Body of pancreas (tissue), 4 donors: ENCODE data around the gene MRPL28. TPM values are rescaled to one million over a fixed set of nuclear protein-coding genes. Genes with fewer than 3 reads are reported as not detected.
"Not testable (repeated sequence)": the region's sequence is repeated elsewhere in the genome, so short reads cannot be mapped to it uniquely, and the experiment has no call there.

ENCODE experiments used
- ATAC-seq: fragments of 150-250 bp; one replicate; pipeline ENCODE4 v1.9.1; 2016
- DNase-seq, 4 donors: peaks; one replicate each; pipeline ENCODE4 v3.0.0-alpha.2; 2019
- H3K27ac ChIP-seq, 4 donors: fragments of 200-600 bp; sonication (generic); 1 replicate in 3 of 4; 2 replicates in 1 of 4; pipeline versions ENCODE4 v1.5.1 to v1.6.1; 2016 to 2019; ENCODE audit warnings: mild to moderate bottlenecking in 1 of 4, mixed read lengths in 1 of 4, moderate library complexity in 1 of 4
- H3K27me3 ChIP-seq, 2 donors: fragments of 200-600 bp; sonication (generic); one replicate each; pipeline ENCODE4 v1.6.0; 2016; ENCODE audit warnings: mild to moderate bottlenecking in 1 of 2
- H3K36me3 ChIP-seq, 2 donors: fragments of 200-600 bp; sonication (generic); replicated peaks in 1 of 2; 2 replicates each; pipeline ENCODE4 v1.5.1; 2016; ENCODE audit warnings: low read depth in 2 of 2; ENCODE audit not compliant: insufficient read depth in 1 of 2
- H3K4me1 ChIP-seq: fragments of 200-600 bp; sonication (generic); one replicate; pipeline ENCODE4 v1.6.0; 2016
- H3K4me3 ChIP-seq, 2 donors: fragments of 200-600 bp; sonication (generic); 1 replicate in 1 of 2; 2 replicates in 1 of 2; pipeline ENCODE4 v1.5.1; 2016 to 2019
- H3K9me3 ChIP-seq, 3 donors: fragments of 200-600 bp; sonication (generic); 1 replicate in 2 of 3; 2 replicates in 1 of 3; pipeline ENCODE4 v1.5.1; 2016
- CTCF ChIP-seq, 7 experiments: fragments of 450-650 bp in 4 of 7; fragments of 200-600 bp in 3 of 7; sonication (generic) in 3 of 7; IDR thresholded peaks; one replicate each; pipeline ENCODE4 v1.5.1; 2016 to 2019; ENCODE audit warnings: antibody characterized with exemption in 7 of 7
- POLR2A ChIP-seq, 3 donors: fragments of 450-650 bp; IDR thresholded peaks; one replicate each; pipeline ENCODE4 v1.6.1; 2016; ENCODE audit warnings: antibody characterized with exemption in 3 of 3, mild to moderate bottlenecking in 2 of 3
- WGBS, 2 donors: methylation state at CpG; one replicate each; pipeline ENCODE4 v1.1.5; 2017; 5-methylcytosine and 5-hydroxymethylcytosine counted together
- intact Hi-C: fragments of 100-400 bp; cut with DNase I; formaldehyde crosslinking; loops from one replicate; pipeline ENCODE4 v1.15.1; 2023
- total RNA-seq, 2 donors: library from RNA; depleted of rRNA; stranded (reverse); fragments of >200 nt; gene quantifications; one replicate each; pipeline ENCODE4 v1.1.0, GENCODE V29; 2016

Gene MRPL28
- total RNA-seq, 2 donors from 2014 or later, result 22.1 to 31.0 TPM

- Histone ChIP-seq H3K4me1 (peaks cover 14% of the 10 kb centered on the region), H3K27me3 (no peaks in the 10 kb centered on the region), H3K27ac (peak within 1 kb of the TSS; percentile 39 to 71 (median 62)), H3K36me3 (no peaks in the 10 kb centered on the region), H3K4me3 (peak within 1 kb of the TSS in 1 of 2 donors; percentile 53), H3K9me3 (no peaks in the 10 kb centered on the region)
- intact Hi-C loops, result no loop called here
- peak in 5 of 7 experiments; percentile 20 to 84 (median 74) for TF ChIP-seq CTCF (IDR thresholded peaks at IDR 0.05)
- TF ChIP-seq POLR2A (IDR thresholded peaks at IDR 0.05), result peak; percentile 36 to 67 (median 66)
- WGBS, 2 donors, result 2 to 3% methylated on average over 24 to 44 of the region's 113 CpGs
- peak; percentile 89 for ATAC-seq
- DNase-seq, result peak; percentile 100
Measured at GRCh38 chr16:352547-353403, 17.6 kb downstream of the MRPL28 start, which contains the start of gene AXIN1. TSS of gene AXIN1 (minus strand) at chr16:352723. CDS start at chr16:347025, 5,698 bp downstream.

GRCh38 chr16:351804-352520 lies 18.4 kb downstream of the MRPL28 start:
- peaks cover 14% of the 10 kb centered on the region for H3K4me1 ChIP-seq
- intact Hi-C loops, result no loop called here
- H3K4me3 ChIP-seq, result peak overlapping the region in 1 of 2 donors; percentile 53
- DNase-seq, result peak in 3 of 4 donors; percentile 28 to 50 (median 46)
- TF ChIP-seq POLR2A (IDR thresholded peaks at IDR 0.05) (no peak), CTCF (IDR thresholded peaks at IDR 0.05) (no peak)
- WGBS, 2 donors, result 0% methylated on average over 6 to 37 of the region's 95 CpGs
- H3K36me3 ChIP-seq, result no peaks in the 10 kb centered on the region
- peak; percentile 34 for ATAC-seq
- H3K27ac ChIP-seq, result peak overlapping the region; percentile 39 to 67 (median 56)
- no peaks in the 10 kb centered on the region for H3K27me3 ChIP-seq
- H3K9me3 ChIP-seq, result no peaks in the 10 kb centered on the region

- DNase-seq (no peak), ATAC-seq (no peak)
- Histone ChIP-seq H3K27ac (no peak overlapping the region), H3K4me1 (peaks cover 14% of the 10 kb centered on the region), H3K36me3 (no peaks in the 10 kb centered on the region), H3K9me3 (no peaks in the 10 kb centered on the region), H3K4me3 (no peak overlapping the region), H3K27me3 (no peaks in the 10 kb centered on the region)
- intact Hi-C loops, result no loop called here
- WGBS, 2 donors, result 77 to 79% methylated on average over 8 of the region's 8 CpGs
- TF ChIP-seq POLR2A (IDR thresholded peaks at IDR 0.05) (no peak), CTCF (IDR thresholded peaks at IDR 0.05) (no peak)
Measured at GRCh38 chr16:350203-350602, 20.1 kb downstream of the MRPL28 start.

GRCh38 chr16:349211-349610 lies 21.1 kb downstream of the MRPL28 start:
- H3K4me1 ChIP-seq, result peaks cover 14% of the 10 kb centered on the region
- ATAC-seq (no peak), DNase-seq (no peak)
- WGBS, 2 donors, result 85 to 91% methylated on average over 4 to 7 of the region's 7 CpGs
- no peaks in the 10 kb centered on the region for H3K27me3 ChIP-seq
- intact Hi-C loops, result no loop called here
- H3K4me3 ChIP-seq, result no peak overlapping the region
- no peaks in the 10 kb centered on the region for H3K36me3 ChIP-seq
- no peak for TF ChIP-seq CTCF (IDR thresholded peaks at IDR 0.05)
- no peak for TF ChIP-seq POLR2A (IDR thresholded peaks at IDR 0.05)
- H3K27ac ChIP-seq, result no peak overlapping the region
- no peaks in the 10 kb centered on the region for H3K9me3 ChIP-seq

- WGBS, 2 donors, result 92 to 94% methylated on average over 6 to 10 of the region's 10 CpGs
- intact Hi-C loops, H3K27me3 ChIP-seq, DNase-seq, H3K27ac ChIP-seq, H3K4me3 ChIP-seq, ATAC-seq, H3K9me3 ChIP-seq, H3K36me3 ChIP-seq: not testable (repeated sequence)
- H3K4me1 ChIP-seq, result peaks cover 12% of the 10 kb centered on the region
Measured at GRCh38 chr16:348495-348894, 21.8 kb downstream of the MRPL28 start.
